GM12891 (cell line): ENCODE data around the gene DHX34.

Experiments
- POLR2A ChIP-seq: IDR thresholded peaks from 2 replicates; pipeline ENCODE4 v1.6.1; 2011; ENCODE audit warnings: low read depth, low read length, control low read depth
- POLR2AphosphoS5 ChIP-seq: IDR thresholded peaks from 2 replicates; pipeline ENCODE4 v1.6.1; 2011; ENCODE audit warnings: low read depth, low read length, control low read depth
- POU2F2 ChIP-seq: IDR thresholded peaks from 2 replicates; pipeline ENCODE4 v1.6.1; 2011; ENCODE audit warnings: low read depth, mild to moderate bottlenecking, control low read depth, low read length, moderate library complexity
- TAF1 ChIP-seq: IDR thresholded peaks from 2 replicates; pipeline ENCODE4 v1.6.1; 2011; ENCODE audit warnings: low read depth, low read length, control low read depth

DNA sequence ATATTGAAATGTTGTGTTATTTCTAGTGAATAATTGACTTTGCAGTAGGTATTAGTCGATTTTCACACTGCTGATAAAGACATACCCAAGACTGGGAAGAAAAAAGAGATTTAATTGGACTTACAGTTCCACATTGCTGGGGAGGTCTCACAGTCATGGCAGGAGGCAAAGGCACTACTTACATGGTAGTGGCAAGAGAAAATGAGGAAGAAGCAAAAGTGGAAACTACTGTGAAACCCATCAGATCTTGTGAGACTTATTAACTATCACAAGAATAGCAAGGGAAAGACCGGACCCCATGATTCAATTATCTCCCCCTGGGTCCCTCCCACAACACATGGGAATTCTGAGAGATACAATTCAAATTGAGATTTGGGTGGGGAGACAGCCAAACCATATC, 27.1 kb upstream of the DHX34 start:
- no peak for TF ChIP-seq POLR2A
- TF ChIP-seq POLR2AphosphoS5, result no peak
- TF ChIP-seq TAF1, result no peak
- no peak for TF ChIP-seq POU2F2
